GM12878 (cell line): Measurements from ENCODE around the gene CTSC.

Experiments
- CEBPZ ChIP-seq: fragments of 150-350 bp; IDR thresholded peaks from 2 replicates; pipeline ENCODE4 v1.6.1; 2016; ENCODE audit warnings: low read depth, low read length
- CTCF ChIP-seq, 3 experiments: IDR thresholded peaks in 2 of 3; conservative IDR thresholded peaks in 1 of 3; 2 replicates each; pipeline ENCODE4 v1.5.1; 2011; ENCODE audit warnings: low read depth in 3 of 3, low read length in 3 of 3, mild to moderate bottlenecking in 3 of 3, control low read depth in 2 of 3, moderate library complexity in 2 of 3, inconsistent platforms in 1 of 3, mixed read lengths in 1 of 3; ENCODE audit not compliant: control insufficient read depth in 2 of 3, insufficient read depth in 1 of 3; ENCODE audit errors: extremely low read depth in 1 of 3
- FOXK2 ChIP-seq: fragments of 450-650 bp; IDR thresholded peaks from 2 replicates; pipeline ENCODE4 v1.6.1; 2017; ENCODE audit warnings: mild to moderate bottlenecking, moderate library complexity

GRCh38 chr11:88359541-88359940 lies 22.0 kb upstream of the CTSC start:
- TF ChIP-seq CTCF (IDR thresholded peaks at IDR 0.05 in 2 of 3, conservative IDR thresholded peaks at IDR 0.05 in 1 of 3; ENCODE audit: control insufficient read depth in 2 of 3, extremely low read depth in 1 of 3, insufficient read depth in 1 of 3, low read depth in 3 of 3, low read length in 3 of 3) (no peak), FOXK2 (no peak), CEBPZ (no peak)
